Measurements from ENCODE around the gene TTC23. TPM values are rescaled to one million over a fixed set of nuclear protein-coding genes. Genes with fewer than 3 reads are reported as not detected.

TTC23 gene
- total RNA-seq, 1 donor from 2014 or later: 2.7 TPM

DNA sequence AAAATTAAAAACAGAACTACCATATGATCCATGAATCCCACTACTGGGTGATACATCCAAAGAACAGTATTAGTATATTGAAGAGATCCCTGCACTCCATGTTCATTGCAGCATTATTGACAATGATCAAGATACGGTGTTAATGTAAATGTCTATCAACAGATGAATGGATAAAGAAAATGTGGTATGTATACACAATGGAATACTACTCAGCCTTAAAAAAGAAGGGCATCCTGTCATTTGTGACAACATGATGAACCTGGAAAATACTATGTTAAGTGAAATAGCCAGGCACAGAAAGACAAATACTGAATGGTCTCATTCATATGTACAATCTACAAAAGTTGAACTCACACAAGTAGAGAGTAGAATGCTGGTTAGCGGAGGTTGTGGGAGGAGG is 16.6 kb downstream of the TTC23 start:
- no peak for DNase-seq
- CTCF ChIA-PET: no interaction called here
- no peak overlapping the region for H3K27ac Mint-ChIP-seq
- H3K36me3 Mint-ChIP-seq (ENCODE audit: low read depth): no peaks in the 10 kb centered on the region
- H3K4me3 Mint-ChIP-seq: no peak overlapping the region
- POLR2A ChIA-PET: no interaction called here
- H3K4me1 Mint-ChIP-seq: no peaks in the 10 kb centered on the region
- TF ChIP-seq, protein P1, sequence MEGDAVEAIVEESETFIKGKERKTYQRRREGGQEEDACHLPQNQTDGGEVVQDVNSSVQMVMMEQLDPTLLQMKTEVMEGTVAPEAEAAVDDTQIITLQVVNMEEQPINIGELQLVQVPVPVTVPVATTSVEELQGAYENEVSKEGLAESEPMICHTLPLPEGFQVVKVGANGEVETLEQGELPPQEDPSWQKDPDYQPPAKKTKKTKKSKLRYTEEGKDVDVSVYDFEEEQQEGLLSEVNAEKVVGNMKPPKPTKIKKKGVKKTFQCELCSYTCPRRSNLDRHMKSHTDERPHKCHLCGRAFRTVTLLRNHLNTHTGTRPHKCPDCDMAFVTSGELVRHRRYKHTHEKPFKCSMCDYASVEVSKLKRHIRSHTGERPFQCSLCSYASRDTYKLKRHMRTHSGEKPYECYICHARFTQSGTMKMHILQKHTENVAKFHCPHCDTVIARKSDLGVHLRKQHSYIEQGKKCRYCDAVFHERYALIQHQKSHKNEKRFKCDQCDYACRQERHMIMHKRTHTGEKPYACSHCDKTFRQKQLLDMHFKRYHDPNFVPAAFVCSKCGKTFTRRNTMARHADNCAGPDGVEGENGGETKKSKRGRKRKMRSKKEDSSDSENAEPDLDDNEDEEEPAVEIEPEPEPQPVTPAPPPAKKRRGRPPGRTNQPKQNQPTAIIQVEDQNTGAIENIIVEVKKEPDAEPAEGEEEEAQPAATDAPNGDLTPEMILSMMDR (IDR thresholded peaks at IDR 0.05): no peak
- intact Hi-C loops (cut with micrococcal nuclease): no loop called here
- peaks cover 6% of the 10 kb centered on the region for H3K9me3 Mint-ChIP-seq
- ATAC-seq (ENCODE audit: low read depth): no peak
- H3K27me3 Mint-ChIP-seq: no peaks in the 10 kb centered on the region

DNA sequence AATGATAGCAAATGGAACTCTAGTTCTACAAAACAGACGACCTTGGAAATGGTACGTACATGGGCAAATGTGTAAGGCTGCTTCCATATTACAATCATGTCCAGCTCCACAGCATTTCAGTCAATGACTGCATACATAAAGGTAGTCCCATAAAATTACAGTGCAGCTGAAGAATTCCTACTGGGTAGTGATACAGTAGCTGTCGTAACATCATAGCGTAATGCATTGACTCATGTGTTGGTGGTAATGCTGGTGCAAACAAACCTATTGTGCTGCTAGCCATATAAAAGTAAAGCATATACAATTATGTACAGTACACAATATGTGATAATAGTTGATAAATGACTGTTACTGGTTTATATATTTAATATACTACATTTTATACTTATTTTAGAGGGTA is 18.5 kb downstream of the TTC23 start:
- Mint-ChIP-seq H3K36me3 (ENCODE audit: low read depth) (no peaks in the 10 kb centered on the region), H3K4me3 (no peak overlapping the region)
- TF ChIP-seq, protein P1 (IDR thresholded peaks at IDR 0.05): no peak

DNA sequence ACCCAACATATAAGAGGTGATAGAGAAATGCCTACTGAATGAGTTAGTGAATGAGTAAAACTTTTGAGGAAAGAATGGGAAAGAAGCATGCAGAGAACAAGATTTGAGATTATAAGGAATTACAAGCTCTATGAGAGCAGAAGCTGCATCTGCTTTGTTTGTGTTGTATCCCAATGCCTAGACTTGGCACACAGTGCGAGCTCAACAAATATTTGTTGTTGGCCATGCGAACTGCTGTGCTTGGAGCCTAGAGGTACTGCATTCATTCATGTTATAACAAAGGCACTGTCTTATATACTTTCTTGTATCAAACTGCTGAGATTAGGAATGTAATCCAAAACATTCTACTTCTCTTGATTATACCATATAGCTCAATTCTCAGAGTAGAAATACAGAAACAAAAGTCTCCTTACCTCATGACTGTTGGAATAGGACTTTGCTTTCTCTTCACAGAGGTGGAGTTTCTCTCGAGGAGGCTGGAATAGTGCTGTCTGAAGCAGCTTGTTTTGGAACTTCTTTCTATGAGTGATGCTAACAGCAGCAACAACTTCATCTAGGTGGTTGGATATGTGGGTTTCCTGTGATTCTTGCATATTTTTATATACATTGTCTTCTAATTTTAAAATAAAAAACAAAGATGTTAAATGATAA is 21.1 kb downstream of the TTC23 start:
- intact Hi-C loops (cut with micrococcal nuclease): no loop called here
- Mint-ChIP-seq H3K4me3 (no peak overlapping the region), H3K27ac (no peak overlapping the region), H3K36me3 (ENCODE audit: low read depth) (no peaks in the 10 kb centered on the region), H3K9me3 (peaks cover 6% of the 10 kb centered on the region), H3K27me3 (no peaks in the 10 kb centered on the region), H3K4me1 (no peaks in the 10 kb centered on the region)
- POLR2A ChIA-PET: no interaction called here
- CTCF ChIA-PET: no interaction called here
- TF ChIP-seq, protein P1 (IDR thresholded peaks at IDR 0.05): no peak
- ATAC-seq (ENCODE audit: low read depth): no peak
- no peak for DNase-seq

More for the DNA sequence above, 18.5 kb downstream of the TTC23 start:
- intact Hi-C loops (cut with micrococcal nuclease): no loop called here
- Mint-ChIP-seq H3K27ac (no peak overlapping the region), H3K4me1 (no peaks in the 10 kb centered on the region), H3K27me3 (no peaks in the 10 kb centered on the region), H3K9me3 (peaks cover 6% of the 10 kb centered on the region)
- POLR2A ChIA-PET: no interaction called here
- CTCF ChIA-PET: no interaction called here
- DNase-seq (no peak), ATAC-seq (ENCODE audit: low read depth) (no peak)

DNA sequence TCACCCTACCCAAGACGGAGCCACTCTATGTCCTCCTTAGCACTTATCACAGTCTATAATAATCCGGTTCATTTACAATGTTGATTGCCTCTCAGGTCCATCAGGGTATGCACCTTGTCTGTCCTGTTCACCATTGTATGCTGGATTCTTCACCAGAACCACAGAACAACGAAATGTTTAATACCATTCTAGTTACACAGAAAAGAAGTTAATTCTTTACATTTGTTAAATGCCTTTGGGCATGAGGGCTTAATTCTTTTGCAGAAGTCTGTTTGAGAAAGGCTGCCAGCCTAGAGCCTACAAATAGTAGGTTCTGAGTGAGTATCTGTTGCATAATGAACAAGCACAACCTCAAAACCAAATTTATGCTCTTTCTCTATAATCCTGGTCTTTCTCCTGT is 22.6 kb downstream of the TTC23 start:
- Mint-ChIP-seq H3K27me3 (no peaks in the 10 kb centered on the region), H3K4me3 (no peak overlapping the region), H3K4me1 (no peaks in the 10 kb centered on the region), H3K36me3 (ENCODE audit: low read depth) (no peaks in the 10 kb centered on the region), H3K9me3 (no peaks in the 10 kb centered on the region), H3K27ac (no peak overlapping the region)
- CTCF ChIA-PET: no interaction called here
- ATAC-seq (ENCODE audit: low read depth) (no peak), DNase-seq (no peak)
- TF ChIP-seq, protein P1 (IDR thresholded peaks at IDR 0.05): no peak
- POLR2A ChIA-PET: no interaction called here
- intact Hi-C loops (cut with micrococcal nuclease): no loop called here

DNA sequence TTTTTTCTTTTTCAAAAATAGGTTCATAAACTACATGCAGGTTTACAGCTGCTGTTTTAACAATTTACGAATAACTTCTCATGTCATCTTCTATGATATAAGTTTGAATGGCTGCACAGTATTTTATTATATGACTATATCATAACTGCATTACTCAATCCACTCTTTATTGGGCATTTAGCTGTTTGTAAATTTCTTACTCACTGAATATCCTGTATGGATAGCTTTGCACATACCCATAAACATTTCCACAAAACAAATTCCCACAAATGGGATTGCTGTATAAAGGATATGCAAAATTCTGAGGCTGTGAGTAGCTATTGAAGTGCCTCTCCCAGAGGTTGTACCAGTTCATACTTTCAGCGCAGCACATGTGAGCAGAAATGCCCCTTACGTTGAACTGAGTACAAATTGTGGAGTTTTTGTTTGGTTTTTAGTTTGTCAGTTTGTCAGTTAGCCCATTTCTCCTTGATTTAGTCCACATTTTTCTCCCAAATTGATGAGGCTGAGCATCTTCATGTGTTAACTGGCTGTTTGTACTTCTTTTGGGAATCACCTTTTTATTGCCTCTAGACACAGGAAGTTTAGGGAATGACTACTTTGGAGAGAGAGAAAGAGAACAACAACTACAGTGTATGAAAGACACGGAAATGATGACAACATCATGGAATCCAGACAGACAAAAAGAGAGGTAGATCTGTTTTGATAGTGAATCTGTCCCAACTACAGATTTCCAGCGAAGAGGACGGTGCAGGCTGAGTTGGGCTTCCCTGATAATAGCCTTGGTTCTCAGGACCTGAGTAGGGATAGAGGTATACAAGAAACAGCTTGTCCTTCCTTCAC is 24.8 kb downstream of the TTC23 start:
- POLR2A ChIA-PET: no interaction called here
- no peaks in the 10 kb centered on the region for H3K27me3 Mint-ChIP-seq
- H3K9me3 Mint-ChIP-seq: no peaks in the 10 kb centered on the region
- intact Hi-C loops (cut with micrococcal nuclease): no loop called here
- H3K36me3 Mint-ChIP-seq (ENCODE audit: low read depth): no peaks in the 10 kb centered on the region
- H3K4me1 Mint-ChIP-seq: no peaks in the 10 kb centered on the region
- no peak overlapping the region for H3K4me3 Mint-ChIP-seq
- CTCF ChIA-PET: no interaction called here
- no peak for ATAC-seq (ENCODE audit: low read depth)
- no peak overlapping the region for H3K27ac Mint-ChIP-seq
- no peak for DNase-seq
- TF ChIP-seq, protein P1 (IDR thresholded peaks at IDR 0.05): no peak
